ENCODE results near the gene KCNQ1. TPM values are rescaled to one million over a fixed set of nuclear protein-coding genes. Genes with fewer than 3 reads are reported as not detected.
"Not testable (repeated sequence)": the region's sequence is repeated elsewhere in the genome, so short reads cannot be mapped to it uniquely, and the experiment has no call there.

Gene KCNQ1
- total RNA-seq, 2 experiments from 2014 or later, result 10.7 to 10.8 TPM

DNA sequence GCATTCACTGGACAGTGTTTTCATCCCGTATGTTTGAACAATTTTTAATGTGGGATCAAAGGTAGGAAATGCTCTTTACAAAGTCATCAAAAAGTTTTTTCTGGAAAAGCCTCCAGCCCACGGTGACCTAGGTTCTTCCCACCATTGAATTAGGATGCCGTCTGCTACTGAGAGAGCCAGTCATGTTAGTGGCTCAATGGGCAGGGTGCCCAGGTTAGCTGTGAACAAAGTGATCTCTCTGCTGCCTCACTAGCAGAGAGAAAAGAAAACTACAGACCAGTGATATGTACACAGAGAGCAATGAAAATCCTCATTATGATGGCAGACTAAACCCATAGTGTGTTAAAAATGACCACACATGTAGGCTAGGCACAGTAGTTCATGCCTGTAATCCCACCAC, 32.4 kb downstream of the KCNQ1 start:
- Mint-ChIP-seq H3K4me1 (ENCODE audit: low read depth) (peaks cover 20% of the 10 kb centered on the region), H3K27ac (no peak overlapping the region), H3K9me3 (peaks cover 29% of the 10 kb centered on the region), H3K36me3 (peaks cover 29% of the 10 kb centered on the region), H3K4me3 (no peak overlapping the region), H3K27me3 (no peaks in the 10 kb centered on the region)
- intact Hi-C loops (cut with micrococcal nuclease), result no loop called here
- POLR2A ChIA-PET, result no interaction called here
- CTCF ChIA-PET, result no interaction called here
- DNase-seq, result no peak

DNA sequence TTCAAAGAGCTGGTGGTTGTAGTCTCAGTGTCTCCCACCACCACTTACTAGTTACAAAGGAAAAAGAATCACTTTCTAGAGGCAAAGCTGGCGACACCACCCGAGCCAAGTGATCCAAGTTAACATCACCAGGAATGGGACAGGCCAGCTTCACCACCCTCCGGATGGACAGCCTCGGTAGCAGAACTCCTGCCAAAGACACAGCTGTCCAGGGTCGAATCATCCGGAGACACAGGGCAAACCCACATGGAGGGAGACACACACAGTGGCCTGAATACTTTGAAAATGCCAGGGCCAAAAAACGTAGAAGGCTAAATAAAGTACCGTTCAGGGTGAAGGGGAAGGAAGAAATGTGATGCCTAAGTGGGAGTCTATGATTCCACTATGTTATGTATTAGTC, 33.1 kb downstream of the KCNQ1 start:
- peaks cover 18% of the 10 kb centered on the region for H3K4me1 Mint-ChIP-seq (ENCODE audit: low read depth)
- H3K27me3 Mint-ChIP-seq, result no peaks in the 10 kb centered on the region
- no peak overlapping the region for H3K27ac Mint-ChIP-seq
- CTCF ChIA-PET, result no interaction called here
- POLR2A ChIA-PET, result no interaction called here
- DNase-seq, result no peak
- H3K4me3 Mint-ChIP-seq, result no peak overlapping the region
- peaks cover 29% of the 10 kb centered on the region for H3K36me3 Mint-ChIP-seq
- intact Hi-C loops (cut with micrococcal nuclease), result no loop called here
- H3K9me3 Mint-ChIP-seq, result peaks cover 29% of the 10 kb centered on the region

DNA sequence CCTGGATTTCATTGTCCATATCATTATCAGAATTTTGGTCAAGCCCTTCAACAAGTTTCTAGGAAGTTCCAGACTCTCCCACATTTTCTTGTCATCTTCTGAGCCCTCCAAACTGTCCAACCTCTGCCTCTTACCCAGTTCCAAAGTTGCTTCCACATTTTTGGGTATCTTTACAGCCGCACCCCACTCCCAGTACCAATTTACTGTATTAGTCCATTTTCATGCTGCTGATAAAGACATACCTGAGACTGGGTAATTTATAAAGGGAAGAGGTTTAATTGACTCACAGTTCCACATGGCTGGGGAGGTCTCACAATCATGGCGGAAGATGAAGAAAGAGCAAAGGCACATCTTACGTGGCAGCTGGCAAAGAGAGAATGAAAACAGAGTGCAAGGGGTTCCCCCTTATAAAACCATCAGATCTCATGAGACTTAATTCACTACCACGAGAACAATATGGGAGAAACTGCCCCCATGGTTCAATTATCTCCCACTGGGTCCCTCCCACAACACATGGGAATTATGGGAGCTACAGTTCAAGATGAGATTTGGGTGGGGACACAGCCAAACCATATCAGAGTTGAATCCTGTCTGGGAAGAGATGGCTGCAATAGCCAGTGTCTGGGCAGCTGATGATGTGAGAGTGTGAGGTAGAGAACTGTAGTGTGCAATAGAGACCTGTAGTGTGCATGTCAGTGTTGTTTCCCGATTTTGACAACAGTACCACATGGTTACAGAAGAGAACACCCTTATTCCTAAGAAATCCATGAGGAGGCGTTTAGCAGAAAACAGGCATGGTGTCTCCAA, 35.5 kb downstream of the KCNQ1 start:
- H3K27ac Mint-ChIP-seq, result peak overlapping the region; percentile 44
- peaks cover 30% of the 10 kb centered on the region for H3K9me3 Mint-ChIP-seq
- peak overlapping the region; percentile 5 for H3K4me3 Mint-ChIP-seq
- H3K27me3 Mint-ChIP-seq, CTCF ChIA-PET, DNase-seq, POLR2A ChIA-PET: not testable (repeated sequence)
- H3K36me3 Mint-ChIP-seq, result peaks cover 37% of the 10 kb centered on the region
- peaks cover 18% of the 10 kb centered on the region for H3K4me1 Mint-ChIP-seq (ENCODE audit: low read depth)
- intact Hi-C loops (cut with micrococcal nuclease), result loop anchor here (5.0 kb wide), 1 partner anchor 38 kb away; the partner anchor contains the start of gene TRPM5

DNA sequence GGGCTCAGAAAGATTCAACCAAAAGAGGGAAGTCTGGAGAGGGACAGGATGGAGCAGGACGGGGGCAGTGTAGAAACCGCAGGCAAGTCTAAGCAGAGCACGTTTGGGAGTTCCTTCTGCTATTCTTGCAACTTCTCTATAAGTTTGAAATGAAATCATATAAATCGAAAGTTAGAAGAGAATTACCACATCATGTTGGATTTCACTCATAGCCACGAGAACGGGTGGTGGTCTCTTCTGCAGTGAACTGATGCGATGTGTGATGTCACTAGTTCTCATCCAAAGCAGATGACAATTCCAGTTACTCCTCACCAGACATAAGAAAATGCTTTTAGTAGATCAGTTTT, 36.0 kb downstream of the KCNQ1 start:
- intact Hi-C loops (cut with micrococcal nuclease), result loop anchor here (5.0 kb wide), 1 partner anchor 39 kb away; the partner anchor contains the start of gene TRPM5
- H3K36me3 Mint-ChIP-seq, result peaks cover 43% of the 10 kb centered on the region
- H3K9me3 Mint-ChIP-seq, result peaks cover 35% of the 10 kb centered on the region
- DNase-seq, result peak; percentile 22
- peak overlapping the region; percentile 61 for H3K27ac Mint-ChIP-seq
- CTCF ChIA-PET, result no interaction called here
- peaks cover 18% of the 10 kb centered on the region for H3K4me1 Mint-ChIP-seq (ENCODE audit: low read depth)
- POLR2A ChIA-PET, result no interaction called here
- H3K27me3 Mint-ChIP-seq, result no peaks in the 10 kb centered on the region
- peak overlapping the region; percentile 5 for H3K4me3 Mint-ChIP-seq

DNA sequence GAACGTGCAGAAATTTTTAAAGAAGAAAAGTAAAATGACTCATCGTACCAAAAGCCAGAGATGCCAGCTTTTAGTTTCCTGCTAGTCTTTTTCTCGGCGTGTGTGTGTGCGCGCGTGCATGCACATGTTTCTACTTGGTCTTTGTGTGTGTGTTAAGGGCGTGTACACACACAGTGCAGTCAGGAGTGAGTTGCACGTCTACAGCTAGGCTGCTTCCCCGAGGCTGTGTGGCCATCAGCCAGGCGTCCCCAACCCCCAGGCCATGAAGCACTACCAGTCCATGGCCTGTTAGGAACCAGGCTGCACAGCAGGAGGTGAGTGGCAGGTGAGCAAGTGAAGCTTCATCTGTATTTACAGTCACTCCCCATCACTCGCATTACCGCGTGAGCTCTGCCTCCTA, 36.4 kb downstream of the KCNQ1 start:
- Mint-ChIP-seq H3K36me3 (peaks cover 46% of the 10 kb centered on the region), H3K4me3 (no peak overlapping the region)

DNA sequence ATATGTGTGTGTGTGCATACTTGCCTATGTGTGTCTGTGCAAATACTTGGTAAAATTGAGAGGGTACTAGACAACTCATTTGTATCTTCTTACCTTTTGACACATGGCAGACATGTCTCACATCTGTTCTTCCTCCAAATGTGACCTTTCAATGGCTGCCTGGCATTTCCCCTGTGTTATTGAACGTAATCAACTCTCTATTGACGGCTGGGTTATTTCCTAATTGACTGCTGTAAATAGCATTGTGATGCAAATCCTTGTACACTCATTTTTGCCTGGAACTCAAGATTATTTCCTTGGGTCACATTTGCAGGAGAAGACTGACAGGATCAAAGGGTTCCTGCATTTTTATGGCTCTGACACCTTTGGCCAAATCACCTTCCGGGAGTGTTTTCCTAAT, 37.4 kb downstream of the KCNQ1 start:
- peaks cover 48% of the 10 kb centered on the region for H3K9me3 Mint-ChIP-seq
- intact Hi-C loops (cut with micrococcal nuclease), result loop anchor here (5.0 kb wide), 1 partner anchor 40 kb away; the partner anchor contains the start of gene TRPM5
- POLR2A ChIA-PET, result no interaction called here
- peaks cover 50% of the 10 kb centered on the region for H3K36me3 Mint-ChIP-seq
- DNase-seq, result no peak
- H3K27me3 Mint-ChIP-seq, result no peaks in the 10 kb centered on the region
- no peak overlapping the region for H3K27ac Mint-ChIP-seq
- CTCF ChIA-PET, result no interaction called here
- no peak overlapping the region for H3K4me3 Mint-ChIP-seq
- peaks cover 18% of the 10 kb centered on the region for H3K4me1 Mint-ChIP-seq (ENCODE audit: low read depth)

More for the DNA sequence above, 36.4 kb downstream of the KCNQ1 start:
- peak; percentile 46 for DNase-seq
- H3K27ac Mint-ChIP-seq, result peak overlapping the region; percentile 61
- peaks cover 39% of the 10 kb centered on the region for H3K9me3 Mint-ChIP-seq
- ChIA-PET POLR2A (no interaction called here), CTCF (no interaction called here)
- H3K4me1 Mint-ChIP-seq (ENCODE audit: low read depth), result peaks cover 18% of the 10 kb centered on the region
- intact Hi-C loops (cut with micrococcal nuclease), result loop anchor here (5.0 kb wide), 1 partner anchor 39 kb away; the partner anchor contains the start of gene TRPM5
- H3K27me3 Mint-ChIP-seq, result no peaks in the 10 kb centered on the region

DNA sequence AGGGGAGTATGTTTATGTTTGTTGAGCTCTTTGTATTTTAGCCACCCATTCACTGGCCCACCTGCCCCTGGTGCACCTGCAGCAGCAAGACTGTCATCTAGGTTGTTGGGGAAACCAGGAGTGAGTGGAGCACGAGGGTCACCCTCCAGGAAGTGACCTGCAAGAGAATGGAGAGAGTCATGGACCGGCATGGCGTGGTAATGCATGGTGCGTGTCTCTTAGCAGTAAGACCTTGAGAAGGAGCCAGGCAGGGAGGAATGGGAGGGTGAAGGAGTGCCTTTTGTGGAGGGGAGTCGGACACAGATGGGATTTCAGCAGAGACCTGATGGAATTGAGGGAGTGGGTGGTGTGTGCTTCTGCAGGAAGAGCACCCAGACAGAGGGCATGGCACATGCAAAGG, 37.9 kb downstream of the KCNQ1 start:
- DNase-seq, result no peak
- Mint-ChIP-seq H3K27ac (no peak overlapping the region), H3K27me3 (no peaks in the 10 kb centered on the region), H3K4me3 (no peak overlapping the region), H3K4me1 (ENCODE audit: low read depth) (peaks cover 18% of the 10 kb centered on the region), H3K9me3 (peaks cover 49% of the 10 kb centered on the region), H3K36me3 (peaks cover 50% of the 10 kb centered on the region)
- ChIA-PET POLR2A (no interaction called here), CTCF (no interaction called here)
- intact Hi-C loops (cut with micrococcal nuclease), result loop anchor here (5.0 kb wide), 1 partner anchor 40 kb away; the partner anchor contains the start of gene TRPM5

DNA sequence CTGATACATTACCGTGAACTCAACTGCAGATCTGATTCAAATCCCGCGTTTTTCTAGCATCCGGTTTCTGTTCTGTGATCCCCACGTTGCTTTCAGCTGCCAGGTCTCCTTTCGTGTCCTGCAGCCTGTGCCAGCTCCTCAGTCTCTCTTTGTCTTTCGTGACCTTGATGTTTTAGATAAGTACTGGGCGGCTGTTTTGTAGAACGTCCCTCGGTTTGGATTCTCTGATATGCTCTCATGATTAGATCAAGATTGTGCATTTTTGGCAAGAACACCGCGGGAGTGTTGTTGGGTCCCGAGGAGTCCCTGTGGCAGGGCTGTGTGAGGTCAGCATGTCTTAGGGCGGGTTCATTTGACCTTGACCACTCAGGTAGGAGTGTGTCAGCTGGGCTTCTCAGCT, 38.6 kb downstream of the KCNQ1 start:
- H3K4me1 Mint-ChIP-seq (ENCODE audit: low read depth), result peaks cover 18% of the 10 kb centered on the region
- intact Hi-C loops (cut with micrococcal nuclease), result loop anchor here (5.0 kb wide), 1 partner anchor 41 kb away; the partner anchor contains the start of gene TRPM5
- H3K9me3 Mint-ChIP-seq, result peaks cover 50% of the 10 kb centered on the region
- H3K4me3 Mint-ChIP-seq, result no peak overlapping the region
- no peaks in the 10 kb centered on the region for H3K27me3 Mint-ChIP-seq
- POLR2A ChIA-PET, result no interaction called here
- H3K27ac Mint-ChIP-seq, result no peak overlapping the region
- peaks cover 50% of the 10 kb centered on the region for H3K36me3 Mint-ChIP-seq
- CTCF ChIA-PET, result no interaction called here
- no peak for DNase-seq

DNA sequence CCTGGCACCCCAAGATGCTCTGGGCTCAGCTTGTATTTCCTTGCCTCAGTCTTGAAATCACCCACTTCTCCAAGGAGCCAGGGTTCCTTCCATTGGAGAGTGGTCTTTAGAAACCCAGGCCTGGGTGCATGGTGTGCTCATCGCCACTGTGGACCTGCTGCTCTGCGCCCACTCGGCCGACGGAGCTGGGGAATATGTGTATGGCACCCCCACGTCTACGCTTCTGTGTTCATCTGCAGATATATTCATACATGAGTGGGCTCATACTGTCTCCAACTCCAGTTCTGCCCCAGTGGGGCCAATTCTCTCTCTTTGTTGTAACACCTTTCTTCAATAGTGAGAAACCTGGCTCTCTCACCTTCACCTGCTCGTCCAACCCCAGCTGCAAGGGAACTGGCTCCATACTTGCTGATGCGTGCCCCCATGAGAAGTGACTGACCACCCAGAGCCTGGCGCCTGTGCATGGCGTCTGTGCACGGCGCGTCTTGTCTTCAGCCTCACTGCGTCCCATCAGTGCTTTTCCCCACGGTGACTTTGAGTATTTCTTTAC, 39.8 kb downstream of the KCNQ1 start:
- DNase-seq, result no peak
- Mint-ChIP-seq H3K36me3 (peaks cover 50% of the 10 kb centered on the region), H3K27me3 (no peaks in the 10 kb centered on the region), H3K4me3 (no peak overlapping the region), H3K9me3 (peaks cover 51% of the 10 kb centered on the region), H3K4me1 (ENCODE audit: low read depth) (peaks cover 18% of the 10 kb centered on the region), H3K27ac (no peak overlapping the region)
- POLR2A ChIA-PET, result no interaction called here
- intact Hi-C loops (cut with micrococcal nuclease), result loop anchor here (5.0 kb wide), 1 partner anchor 42 kb away; the partner anchor contains the start of gene TRPM5
- CTCF ChIA-PET, result no interaction called here

DNA sequence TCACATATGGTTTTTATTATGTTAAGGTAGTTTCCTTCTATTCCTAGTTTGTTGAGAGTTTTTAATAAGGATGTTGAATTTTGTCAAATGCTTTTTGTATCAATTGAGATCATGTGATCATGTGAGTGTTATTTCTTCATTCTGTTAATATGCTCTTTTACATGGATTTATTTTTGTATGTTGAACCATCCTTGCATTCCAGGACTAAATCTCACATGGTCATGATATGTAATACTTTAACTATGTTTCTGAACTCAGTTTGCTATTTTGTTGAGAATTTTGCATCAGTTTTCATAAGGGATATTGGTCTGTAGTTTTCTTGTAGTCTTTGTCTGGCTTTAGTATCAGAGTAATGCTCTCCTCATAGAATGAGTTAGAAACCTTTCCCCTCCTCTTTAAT, 43.2 kb downstream of the KCNQ1 start:
- no peaks in the 10 kb centered on the region for H3K27me3 Mint-ChIP-seq
- H3K4me1 Mint-ChIP-seq (ENCODE audit: low read depth), result no peaks in the 10 kb centered on the region
- no peak overlapping the region for H3K4me3 Mint-ChIP-seq
- H3K27ac Mint-ChIP-seq, result no peak overlapping the region
- H3K9me3 Mint-ChIP-seq, result peaks cover 59% of the 10 kb centered on the region
- intact Hi-C loops (cut with micrococcal nuclease), result no loop called here
- H3K36me3 Mint-ChIP-seq, result peaks cover 48% of the 10 kb centered on the region
- ChIA-PET CTCF (no interaction called here), POLR2A (no interaction called here)
- DNase-seq, result no peak

DNA sequence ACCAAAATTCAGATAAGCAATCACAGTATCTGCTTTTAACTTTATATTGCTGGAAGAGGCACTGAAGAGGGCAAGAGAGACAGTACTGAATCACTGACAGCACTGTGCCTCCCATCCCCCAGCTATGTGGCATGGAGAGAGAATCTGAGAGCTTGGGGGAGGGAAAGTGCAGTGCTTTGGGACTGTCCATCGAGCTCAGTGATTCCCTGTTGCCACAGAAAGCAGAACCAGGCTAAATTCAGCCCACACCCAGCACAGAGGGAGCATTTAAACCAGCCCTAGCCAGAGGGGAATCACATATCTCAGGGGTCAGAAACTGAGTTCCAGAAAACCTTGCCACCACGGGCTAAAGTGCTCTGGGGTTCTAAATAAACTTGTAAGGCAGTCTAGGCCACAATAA, 44.3 kb downstream of the KCNQ1 start:
- no peaks in the 10 kb centered on the region for H3K27me3 Mint-ChIP-seq
- intact Hi-C loops (cut with micrococcal nuclease), result no loop called here
- no peak overlapping the region for H3K27ac Mint-ChIP-seq
- H3K4me1 Mint-ChIP-seq (ENCODE audit: low read depth), result no peaks in the 10 kb centered on the region
- peaks cover 51% of the 10 kb centered on the region for H3K36me3 Mint-ChIP-seq
- H3K9me3 Mint-ChIP-seq, result peaks cover 67% of the 10 kb centered on the region
- CTCF ChIA-PET, result interaction anchor here (0.6 kb wide), 1 partner anchor 176 kb away, joined by 3 read pairs; no protein-coding TSS in a partner anchor
- POLR2A ChIA-PET, result no interaction called here
- no peak for DNase-seq
- H3K4me3 Mint-ChIP-seq, result no peak overlapping the region

DNA sequence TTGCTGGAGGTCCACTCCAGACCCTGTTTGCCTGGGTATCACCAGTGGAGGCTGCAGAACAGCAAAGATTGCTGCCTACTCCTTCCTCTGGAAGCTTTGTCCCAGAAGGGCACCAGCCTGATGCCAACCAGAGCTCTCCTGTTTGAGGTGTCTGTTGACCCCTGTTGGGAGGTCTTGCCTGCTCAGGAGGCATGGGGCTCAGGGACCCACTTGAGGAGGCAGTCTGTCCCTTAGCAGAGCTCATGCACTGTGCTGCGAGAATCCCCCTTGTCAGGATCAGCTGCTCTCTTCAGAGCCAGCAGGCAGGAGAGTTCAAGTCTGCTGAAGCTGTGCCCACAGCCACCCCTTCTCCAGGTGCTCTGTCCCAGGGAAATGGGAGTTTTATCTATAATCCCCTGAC, 53.1 kb downstream of the KCNQ1 start:
- CTCF ChIA-PET, result not testable (repeated sequence)
- Mint-ChIP-seq H3K36me3 (peaks cover 37% of the 10 kb centered on the region), H3K9me3 (peaks cover 60% of the 10 kb centered on the region)

DNA sequence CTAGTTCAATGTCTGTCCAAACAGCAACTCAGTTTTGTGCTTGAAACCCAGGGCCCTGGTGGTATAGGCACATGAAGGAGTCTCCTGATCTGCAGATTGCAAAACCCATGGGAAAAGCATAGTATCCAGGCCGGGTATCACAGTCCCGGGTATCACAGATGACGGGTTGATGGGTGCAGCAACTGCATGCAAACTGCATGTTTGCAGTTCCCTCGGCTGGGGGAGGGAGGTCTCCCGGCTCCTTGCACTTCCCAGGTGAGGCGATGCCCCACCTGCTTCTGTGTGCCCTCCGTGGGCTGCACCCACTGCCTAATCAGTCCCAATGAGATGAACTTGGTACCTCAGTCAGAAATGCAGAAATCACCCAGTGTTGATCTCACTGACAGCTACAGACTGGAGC, 53.9 kb downstream of the KCNQ1 start:
- no peak overlapping the region for H3K27ac Mint-ChIP-seq
- DNase-seq, result no peak
- ChIA-PET POLR2A (no interaction called here), CTCF (no interaction called here)
- no peaks in the 10 kb centered on the region for H3K27me3 Mint-ChIP-seq
- intact Hi-C loops (cut with micrococcal nuclease), result no loop called here
- H3K4me1 Mint-ChIP-seq (ENCODE audit: low read depth), result no peaks in the 10 kb centered on the region
- peaks cover 36% of the 10 kb centered on the region for H3K36me3 Mint-ChIP-seq
- H3K9me3 Mint-ChIP-seq, result peaks cover 55% of the 10 kb centered on the region
- no peak overlapping the region for H3K4me3 Mint-ChIP-seq

More for the DNA sequence above, 53.1 kb downstream of the KCNQ1 start:
- H3K4me1 Mint-ChIP-seq (ENCODE audit: low read depth); intact Hi-C loops (cut with micrococcal nuclease); DNase-seq; POLR2A ChIA-PET; H3K27me3 Mint-ChIP-seq; H3K27ac Mint-ChIP-seq; H3K4me3 Mint-ChIP-seq: not testable (repeated sequence)

Measured in activated CD4-positive, alpha-beta memory T cell treated with anti-CD3 and anti-CD28 coated beads for 36 hours (primary cell).